ENCODE results near the gene KLK7. TPM values are rescaled to one million over a fixed set of nuclear protein-coding genes. Genes with fewer than 3 reads are reported as not detected.

The KLK7 gene
- not detected for total RNA-seq

GRCh38 chr19:50983625-50984292, at the start of gene KLK7:
TSS of gene KLK7 (minus strand) at chr19:50983917. CDS start at chr19:50982399, 1,518 bp downstream.
- H3K4me3 Mint-ChIP-seq: no peak within 1 kb of the TSS
- no peak for ATAC-seq
- H3K9me3 Mint-ChIP-seq: no peaks in the 10 kb centered on the region
- peaks cover 35% of the 10 kb centered on the region for H3K27me3 Mint-ChIP-seq (ENCODE audit: low read depth)
- H3K36me3 Mint-ChIP-seq (ENCODE audit: insufficient read depth): no peaks in the 10 kb centered on the region
- DNase-seq: no peak
- no peaks in the 10 kb centered on the region for H3K4me1 Mint-ChIP-seq (ENCODE audit: low read depth)

GRCh38 chr19:51031880-51032225, 48.1 kb upstream of the KLK7 start:
- no peak for DNase-seq
- Mint-ChIP-seq H3K36me3 (ENCODE audit: insufficient read depth) (no peaks in the 10 kb centered on the region), H3K9me3 (no peaks in the 10 kb centered on the region), H3K4me3 (no peak overlapping the region), H3K4me1 (ENCODE audit: low read depth) (no peaks in the 10 kb centered on the region), H3K27me3 (ENCODE audit: low read depth) (peaks cover 51% of the 10 kb centered on the region)
- no peak for ATAC-seq

GRCh38 chr19:51031220-51031879, 47.6 kb upstream of the KLK7 start:
- H3K27me3 Mint-ChIP-seq (ENCODE audit: low read depth): peaks cover 54% of the 10 kb centered on the region
- no peaks in the 10 kb centered on the region for H3K9me3 Mint-ChIP-seq
- no peaks in the 10 kb centered on the region for H3K4me1 Mint-ChIP-seq (ENCODE audit: low read depth)
- no peak overlapping the region for H3K4me3 Mint-ChIP-seq
- H3K36me3 Mint-ChIP-seq (ENCODE audit: insufficient read depth): no peaks in the 10 kb centered on the region
- ATAC-seq (no peak), DNase-seq (no peak)

GRCh38 chr19:51030631-51031030, 46.9 kb upstream of the KLK7 start:
- H3K4me1 Mint-ChIP-seq (ENCODE audit: low read depth): no peaks in the 10 kb centered on the region
- peaks cover 55% of the 10 kb centered on the region for H3K27me3 Mint-ChIP-seq (ENCODE audit: low read depth)
- H3K9me3 Mint-ChIP-seq: no peaks in the 10 kb centered on the region
- H3K4me3 Mint-ChIP-seq: no peak overlapping the region
- ATAC-seq (no peak), DNase-seq (no peak)
- H3K36me3 Mint-ChIP-seq (ENCODE audit: insufficient read depth): no peaks in the 10 kb centered on the region

- Mint-ChIP-seq H3K4me1 (ENCODE audit: low read depth) (no peaks in the 10 kb centered on the region), H3K4me3 (no peak overlapping the region), H3K27me3 (ENCODE audit: low read depth) (peaks cover 57% of the 10 kb centered on the region), H3K36me3 (ENCODE audit: insufficient read depth) (no peaks in the 10 kb centered on the region), H3K9me3 (no peaks in the 10 kb centered on the region)
- DNase-seq: no peak
- ATAC-seq: no peak
Measured at GRCh38 chr19:51029718-51030117, 46.0 kb upstream of the KLK7 start.

GRCh38 chr19:51027873-51028272, 44.2 kb upstream of the KLK7 start:
- Mint-ChIP-seq H3K27me3 (ENCODE audit: low read depth) (peaks cover 64% of the 10 kb centered on the region), H3K36me3 (ENCODE audit: insufficient read depth) (no peaks in the 10 kb centered on the region), H3K4me3 (no peak overlapping the region), H3K9me3 (no peaks in the 10 kb centered on the region), H3K4me1 (ENCODE audit: low read depth) (no peaks in the 10 kb centered on the region)
- no peak for ATAC-seq
- DNase-seq: no peak

- no peak overlapping the region for H3K4me3 Mint-ChIP-seq
- no peaks in the 10 kb centered on the region for H3K4me1 Mint-ChIP-seq (ENCODE audit: low read depth)
- H3K36me3 Mint-ChIP-seq (ENCODE audit: insufficient read depth): no peaks in the 10 kb centered on the region
- DNase-seq (no peak), ATAC-seq (no peak)
- peaks cover 67% of the 10 kb centered on the region for H3K27me3 Mint-ChIP-seq (ENCODE audit: low read depth)
- H3K9me3 Mint-ChIP-seq: no peaks in the 10 kb centered on the region
Measured at GRCh38 chr19:51027126-51027806, 43.5 kb upstream of the KLK7 start.

- no peak for ATAC-seq
Measured at GRCh38 chr19:51026554-51026831, 42.8 kb upstream of the KLK7 start, which contains the start of gene KLK11. TSS of gene KLK11 (minus strand) at chr19:51026616. CDS start at chr19:51025631, 985 bp downstream.

GRCh38 chr19:51025809-51026553, 42.3 kb upstream of the KLK7 start:
- H3K27me3 Mint-ChIP-seq (ENCODE audit: low read depth): peaks cover 60% of the 10 kb centered on the region
- H3K36me3 Mint-ChIP-seq (ENCODE audit: insufficient read depth): no peaks in the 10 kb centered on the region
- no peaks in the 10 kb centered on the region for H3K4me1 Mint-ChIP-seq (ENCODE audit: low read depth)
- ATAC-seq (no peak), DNase-seq (no peak)
- no peak overlapping the region for H3K4me3 Mint-ChIP-seq
- no peaks in the 10 kb centered on the region for H3K9me3 Mint-ChIP-seq

More at GRCh38 chr19:51026554-51026831, 42.8 kb upstream of the KLK7 start, which contains the start of gene KLK11:
- Mint-ChIP-seq H3K4me3 (no peak within 1 kb of the TSS), H3K36me3 (ENCODE audit: insufficient read depth) (no peaks in the 10 kb centered on the region), H3K4me1 (ENCODE audit: low read depth) (no peaks in the 10 kb centered on the region), H3K27me3 (ENCODE audit: low read depth) (peaks cover 64% of the 10 kb centered on the region), H3K9me3 (no peaks in the 10 kb centered on the region)
- no peak for DNase-seq

- ATAC-seq: no peak
- peaks cover 57% of the 10 kb centered on the region for H3K27me3 Mint-ChIP-seq (ENCODE audit: low read depth)
- H3K4me3 Mint-ChIP-seq: no peak overlapping the region
- DNase-seq: no peak
- no peaks in the 10 kb centered on the region for H3K4me1 Mint-ChIP-seq (ENCODE audit: low read depth)
- no peaks in the 10 kb centered on the region for H3K9me3 Mint-ChIP-seq
- H3K36me3 Mint-ChIP-seq (ENCODE audit: insufficient read depth): no peaks in the 10 kb centered on the region
Measured at GRCh38 chr19:51025401-51025800, 41.7 kb upstream of the KLK7 start.

GRCh38 chr19:51024924-51025323, 41.2 kb upstream of the KLK7 start:
- no peaks in the 10 kb centered on the region for H3K4me1 Mint-ChIP-seq (ENCODE audit: low read depth)
- H3K27me3 Mint-ChIP-seq (ENCODE audit: low read depth): peaks cover 61% of the 10 kb centered on the region
- H3K4me3 Mint-ChIP-seq: no peak overlapping the region
- no peaks in the 10 kb centered on the region for H3K36me3 Mint-ChIP-seq (ENCODE audit: insufficient read depth)
- H3K9me3 Mint-ChIP-seq: no peaks in the 10 kb centered on the region
- DNase-seq (no peak), ATAC-seq (no peak)

- Mint-ChIP-seq H3K36me3 (ENCODE audit: insufficient read depth) (no peaks in the 10 kb centered on the region), H3K9me3 (no peaks in the 10 kb centered on the region), H3K4me3 (no peak overlapping the region), H3K27me3 (ENCODE audit: low read depth) (peaks cover 65% of the 10 kb centered on the region), H3K4me1 (ENCODE audit: low read depth) (peaks cover 2% of the 10 kb centered on the region)
- DNase-seq: no peak
- ATAC-seq: no peak
Measured at GRCh38 chr19:51023946-51024345, 40.2 kb upstream of the KLK7 start.

GRCh38 chr19:51022526-51022925, 38.8 kb upstream of the KLK7 start:
- no peak for DNase-seq
- H3K36me3 Mint-ChIP-seq (ENCODE audit: insufficient read depth): no peaks in the 10 kb centered on the region
- peaks cover 69% of the 10 kb centered on the region for H3K27me3 Mint-ChIP-seq (ENCODE audit: low read depth)
- ATAC-seq: no peak
- H3K4me3 Mint-ChIP-seq: no peak overlapping the region
- H3K9me3 Mint-ChIP-seq: no peaks in the 10 kb centered on the region
- H3K4me1 Mint-ChIP-seq (ENCODE audit: low read depth): peaks cover 9% of the 10 kb centered on the region

- Mint-ChIP-seq H3K9me3 (no peaks in the 10 kb centered on the region), H3K27me3 (ENCODE audit: low read depth) (peaks cover 75% of the 10 kb centered on the region), H3K4me1 (ENCODE audit: low read depth) (peaks cover 15% of the 10 kb centered on the region), H3K36me3 (ENCODE audit: insufficient read depth) (no peaks in the 10 kb centered on the region), H3K4me3 (no peak overlapping the region)
- ATAC-seq: no peak
- DNase-seq: no peak
Measured at GRCh38 chr19:51020988-51021651, 37.4 kb upstream of the KLK7 start.
